Astrocyte (in vitro differentiated cells and primary cell): ENCODE measurements around the gene CFAP119.

Experiments used
- CTCF ChIP-seq: IDR thresholded peaks from 2 replicates; pipeline ENCODE4 v1.5.1; 2011; ENCODE audit warnings: low read depth, mild to moderate bottlenecking, inconsistent platforms, low read length, moderate library complexity; ENCODE audit not compliant: insufficient read depth
- EZH2 ChIP-seq: IDR thresholded peaks from 2 replicates; pipeline ENCODE4 v1.6.1; 2012; ENCODE audit warnings: mild to moderate bottlenecking, low read length, inconsistent platforms; ENCODE audit not compliant: insufficient read depth

GRCh38 chr16:30724641-30725417 is 37.0 kb downstream of the CFAP119 start:
- TF ChIP-seq EZH2 (no peak), CTCF (no peak)
